HG03196 (cell line): Measurements from ENCODE around the gene CSRNP2.
A peak's percentile ranks its signal among the peaks of the same experiment; 100 is the strongest.

ENCODE experiments used
- ATAC-seq: cut with Tn5 transposase; IDR thresholded peaks from one replicate; pipeline ENCODE4 v1.9.1; 2021; ENCODE audit not compliant: unreplicated experiment

The CSRNP2 gene, protein sequence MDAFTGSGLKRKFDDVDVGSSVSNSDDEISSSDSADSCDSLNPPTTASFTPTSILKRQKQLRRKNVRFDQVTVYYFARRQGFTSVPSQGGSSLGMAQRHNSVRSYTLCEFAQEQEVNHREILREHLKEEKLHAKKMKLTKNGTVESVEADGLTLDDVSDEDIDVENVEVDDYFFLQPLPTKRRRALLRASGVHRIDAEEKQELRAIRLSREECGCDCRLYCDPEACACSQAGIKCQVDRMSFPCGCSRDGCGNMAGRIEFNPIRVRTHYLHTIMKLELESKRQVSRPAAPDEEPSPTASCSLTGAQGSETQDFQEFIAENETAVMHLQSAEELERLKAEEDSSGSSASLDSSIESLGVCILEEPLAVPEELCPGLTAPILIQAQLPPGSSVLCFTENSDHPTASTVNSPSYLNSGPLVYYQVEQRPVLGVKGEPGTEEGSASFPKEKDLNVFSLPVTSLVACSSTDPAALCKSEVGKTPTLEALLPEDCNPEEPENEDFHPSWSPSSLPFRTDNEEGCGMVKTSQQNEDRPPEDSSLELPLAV

DNA sequence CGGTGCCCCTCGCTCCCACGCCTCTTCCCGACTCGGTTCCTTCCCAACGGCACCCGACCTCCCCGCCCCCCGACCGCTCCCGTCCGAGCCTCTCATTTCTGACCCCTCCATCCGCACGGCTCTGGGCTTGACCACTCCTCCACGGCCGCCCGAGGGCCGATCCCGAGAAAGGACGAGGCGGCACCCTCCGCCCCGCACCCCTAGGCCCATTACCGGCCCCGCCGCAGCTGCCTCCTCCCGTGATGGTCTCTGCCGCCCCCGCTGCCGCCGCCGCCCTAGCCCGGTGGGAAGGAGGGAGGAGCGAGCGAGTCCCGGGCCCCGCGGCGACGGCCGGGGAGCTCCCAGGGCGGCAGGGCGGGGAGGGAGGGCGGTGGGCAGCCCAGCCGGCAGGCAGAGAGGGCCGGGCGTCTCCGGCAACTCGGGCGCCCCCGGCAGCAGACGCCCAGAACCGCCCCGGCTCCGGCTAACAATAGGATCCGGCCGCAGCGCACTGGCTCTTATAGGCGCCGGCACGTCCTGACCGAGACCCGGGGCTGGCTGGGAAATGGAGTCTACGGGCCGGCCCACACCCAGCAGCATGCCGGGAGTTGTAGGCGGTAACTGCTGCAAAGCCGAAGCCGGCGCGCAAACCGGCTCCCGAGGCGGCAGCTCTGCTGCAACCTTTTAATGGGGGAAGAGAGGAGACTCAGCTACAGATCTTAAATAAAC, at the start of gene CSRNP2:
Gene CSRNP2, minus strand, starts transcription at position 471 of the 708 bp plus-strand sequence. CDS start 7,035 bp downstream, outside the sequence.
- peak; percentile 98 for ATAC-seq

DNA sequence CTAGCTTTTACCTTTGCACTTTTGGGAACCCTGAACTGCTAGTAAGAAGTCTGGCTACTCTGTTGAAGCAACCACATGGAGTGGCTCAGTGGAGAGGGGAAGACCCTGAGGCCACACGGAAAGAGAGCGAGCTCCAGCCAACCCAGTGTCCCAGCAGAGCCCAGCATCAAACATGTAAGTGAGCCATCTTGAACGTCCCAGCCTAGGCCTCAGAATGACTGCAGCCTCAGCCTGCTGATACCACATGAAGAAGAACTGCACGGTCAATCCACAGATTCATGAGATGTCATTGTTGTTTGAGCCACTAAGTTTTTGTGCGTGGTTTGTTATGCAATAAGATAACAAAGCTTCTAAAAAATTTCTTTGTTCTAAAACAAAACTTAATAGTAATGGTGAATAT, 49.3 kb upstream of the CSRNP2 start:
- no peak for ATAC-seq

DNA sequence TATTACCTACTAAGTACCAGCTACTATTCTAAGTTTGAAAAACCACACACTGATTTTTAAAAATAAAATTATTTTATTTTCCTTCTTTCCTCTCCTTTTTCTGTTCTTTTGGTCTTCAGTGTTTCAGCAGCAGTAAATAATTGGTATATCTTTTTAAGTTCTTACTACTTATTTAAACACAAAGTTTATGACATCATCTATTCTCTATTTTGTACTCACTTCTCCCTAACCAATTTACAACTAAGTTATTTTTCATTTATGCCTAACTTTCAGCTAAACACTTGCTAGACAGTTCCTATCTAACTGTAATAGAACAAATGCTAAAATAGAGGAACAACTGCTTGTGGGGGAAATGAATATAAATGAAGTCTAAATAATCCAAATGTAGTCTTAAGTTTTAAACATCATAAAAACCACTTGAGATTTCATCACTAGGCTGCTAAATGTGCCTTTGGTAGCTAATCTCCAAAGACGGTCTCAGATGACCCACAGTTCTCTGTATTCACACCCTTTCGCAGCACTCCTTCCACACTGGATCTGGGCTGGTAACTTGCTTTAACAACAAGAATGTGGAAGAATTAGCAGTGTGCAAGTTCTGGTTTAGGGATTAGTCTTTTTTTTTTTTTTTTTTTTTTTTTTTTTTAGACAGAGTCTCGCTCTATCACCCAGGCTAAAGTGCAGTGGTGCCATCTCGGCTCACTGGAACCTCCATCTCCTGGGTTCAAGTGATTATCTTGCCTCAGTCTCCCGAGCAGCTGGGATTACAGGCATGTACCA, 48.5 kb upstream of the CSRNP2 start:
- no peak for ATAC-seq

GRCh38 chr12:51128919-51129318, 45.5 kb upstream of the CSRNP2 start:
- no peak for ATAC-seq

- no peak for ATAC-seq
Measured at GRCh38 chr12:51127050-51127729, 43.8 kb upstream of the CSRNP2 start.

DNA sequence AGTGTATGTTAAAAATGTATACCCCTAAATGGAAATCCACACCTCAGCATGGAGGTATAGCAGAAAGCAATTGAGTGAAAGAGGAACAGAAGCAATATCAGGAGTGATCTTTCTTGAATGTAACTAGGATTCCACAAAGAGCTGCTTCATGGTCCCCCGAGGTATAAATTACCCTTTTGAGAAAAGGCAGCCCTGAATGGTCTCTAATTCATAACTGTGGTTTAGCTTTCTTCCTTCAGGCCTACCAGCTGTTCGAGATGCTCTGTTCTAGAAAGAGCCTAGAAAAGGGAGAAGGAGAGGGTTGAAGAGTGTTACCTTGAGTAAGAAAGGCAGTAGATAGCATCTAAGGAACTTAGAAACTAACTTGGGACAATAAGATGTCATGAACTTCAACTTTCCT, 42.9 kb upstream of the CSRNP2 start:
- ATAC-seq, result no peak

DNA sequence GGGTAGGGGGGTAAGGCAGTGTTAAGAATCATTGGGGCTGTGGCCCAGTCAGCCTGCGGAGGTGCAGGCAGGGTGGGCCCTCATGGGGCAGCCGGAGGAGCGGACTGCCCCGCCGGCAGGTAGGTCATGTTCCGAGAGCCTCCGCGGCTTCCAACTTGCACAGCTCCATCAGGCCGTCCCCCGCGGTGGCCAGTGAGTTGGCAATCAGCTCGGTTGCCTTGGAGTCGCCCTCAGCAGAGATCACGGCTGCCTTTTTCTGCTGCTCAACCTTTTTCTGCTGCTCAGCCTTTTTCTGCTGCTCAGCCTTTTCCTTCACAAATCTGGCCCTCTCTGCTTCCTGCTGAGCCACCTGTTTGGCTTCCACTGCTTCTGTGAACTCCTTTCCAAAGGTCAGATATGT, 41.1 kb upstream of the CSRNP2 start:
- ATAC-seq, result no peak

DNA sequence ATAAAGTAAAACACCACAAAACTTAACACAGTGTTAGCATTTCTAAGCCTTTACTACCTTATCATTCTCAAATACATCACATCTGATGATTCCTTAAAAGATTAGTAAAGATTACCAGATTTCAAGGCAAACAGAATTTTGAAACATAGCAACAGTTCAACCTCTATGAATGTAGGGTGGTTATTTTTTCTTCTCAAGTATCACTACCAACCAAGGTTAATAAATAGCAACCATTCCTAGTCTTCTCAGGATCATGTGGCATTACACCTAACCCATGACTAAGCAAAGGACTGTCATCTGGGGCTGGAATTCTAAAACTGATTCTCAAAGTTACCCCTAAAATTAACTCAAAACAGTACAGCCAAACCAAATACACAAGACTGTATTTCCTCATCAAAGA, 39.4 kb upstream of the CSRNP2 start:
- no peak for ATAC-seq

DNA sequence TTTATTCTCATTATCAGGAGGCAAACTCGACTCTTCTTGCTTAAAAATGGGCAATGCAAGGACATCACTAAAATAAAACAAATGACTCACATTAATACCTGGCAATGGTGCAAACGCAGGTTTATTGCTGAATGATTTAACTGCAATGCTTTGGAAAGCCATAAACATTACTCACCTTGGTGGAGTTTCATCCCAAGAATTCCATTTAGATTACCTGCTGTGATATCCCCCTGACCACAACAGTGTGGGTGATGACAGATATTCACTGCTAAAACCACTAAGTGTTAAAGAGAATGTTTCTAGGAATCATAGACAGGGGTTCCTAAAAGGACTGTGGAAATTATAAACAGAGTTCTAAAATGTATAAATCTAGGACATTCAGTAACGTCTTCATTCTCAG, 35.3 kb upstream of the CSRNP2 start:
- no peak for ATAC-seq

DNA sequence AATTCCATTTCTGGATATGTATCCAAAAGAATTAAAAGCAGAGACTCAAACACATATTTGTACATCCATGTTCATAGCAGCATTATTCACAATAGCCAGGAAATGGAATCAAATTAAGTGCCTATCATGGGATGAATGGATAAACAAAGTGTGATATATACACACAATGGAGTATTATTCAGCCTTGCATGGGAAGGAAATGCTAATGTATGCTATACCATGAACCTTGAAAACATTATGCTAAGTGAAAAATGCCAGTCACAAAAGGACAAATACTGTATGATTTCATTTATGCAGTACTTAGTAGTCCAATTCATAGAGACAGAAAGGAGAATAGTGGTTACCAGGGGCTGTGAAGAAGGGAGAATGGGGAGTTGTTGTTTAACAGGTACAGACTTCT, 32.1 kb upstream of the CSRNP2 start:
- ATAC-seq, result no peak

GRCh38 chr12:51108136-51108535, 24.7 kb upstream of the CSRNP2 start:
- ATAC-seq, result no peak

GRCh38 chr12:51103977-51104376, 20.6 kb upstream of the CSRNP2 start:
- ATAC-seq, result no peak

DNA sequence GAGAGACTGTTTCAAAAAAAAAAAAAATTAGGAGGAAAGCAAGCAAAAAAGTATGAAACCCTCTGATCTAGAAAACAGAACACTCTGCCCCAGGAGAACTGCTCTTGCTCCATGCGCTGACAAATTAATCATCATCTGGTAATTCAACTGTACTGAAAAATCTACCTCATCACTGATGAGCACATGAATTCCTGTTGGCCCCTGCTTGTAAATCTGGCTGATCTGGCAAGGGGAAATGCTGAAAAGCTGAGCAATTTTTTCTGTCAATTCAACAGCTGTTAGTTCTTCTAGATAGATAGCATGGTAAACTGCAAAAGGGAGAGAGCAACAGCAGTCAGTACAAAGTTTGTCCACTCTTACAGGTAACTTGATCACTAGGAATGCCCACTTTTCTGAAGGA, 15.2 kb upstream of the CSRNP2 start:
- no peak for ATAC-seq

DNA sequence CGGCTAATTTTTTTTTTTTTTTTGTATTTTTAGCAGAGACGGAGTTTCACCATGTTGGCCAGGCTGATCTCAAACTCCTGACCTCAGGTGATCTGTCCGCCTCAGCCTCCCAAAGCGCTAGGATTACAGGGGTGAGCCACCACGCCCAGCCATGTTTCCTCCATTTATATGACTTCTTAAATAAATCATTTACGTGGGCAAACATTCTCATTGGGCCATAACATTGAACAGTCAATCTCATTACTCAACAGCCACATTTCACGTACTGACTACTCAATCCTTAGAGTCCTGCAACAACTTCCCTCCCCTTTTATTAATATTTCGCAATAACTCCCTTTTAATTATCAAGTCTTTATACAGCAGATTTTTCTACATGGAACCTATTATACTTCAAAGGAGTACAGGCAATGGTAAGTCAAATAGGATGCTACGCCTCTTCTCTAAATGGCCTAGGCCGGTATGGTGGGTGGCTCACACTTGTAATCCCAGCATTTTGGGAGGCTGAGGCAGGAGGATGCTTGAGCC, 7.4 kb upstream of the CSRNP2 start:
- no peak for ATAC-seq

GRCh38 chr12:51087818-51088217, 4.4 kb upstream of the CSRNP2 start:
- no peak for ATAC-seq

GRCh38 chr12:51086933-51087332, 3.5 kb upstream of the CSRNP2 start:
- no peak for ATAC-seq

- no peak for ATAC-seq
Measured at GRCh38 chr12:51085757-51086156, 2.4 kb upstream of the CSRNP2 start.

DNA sequence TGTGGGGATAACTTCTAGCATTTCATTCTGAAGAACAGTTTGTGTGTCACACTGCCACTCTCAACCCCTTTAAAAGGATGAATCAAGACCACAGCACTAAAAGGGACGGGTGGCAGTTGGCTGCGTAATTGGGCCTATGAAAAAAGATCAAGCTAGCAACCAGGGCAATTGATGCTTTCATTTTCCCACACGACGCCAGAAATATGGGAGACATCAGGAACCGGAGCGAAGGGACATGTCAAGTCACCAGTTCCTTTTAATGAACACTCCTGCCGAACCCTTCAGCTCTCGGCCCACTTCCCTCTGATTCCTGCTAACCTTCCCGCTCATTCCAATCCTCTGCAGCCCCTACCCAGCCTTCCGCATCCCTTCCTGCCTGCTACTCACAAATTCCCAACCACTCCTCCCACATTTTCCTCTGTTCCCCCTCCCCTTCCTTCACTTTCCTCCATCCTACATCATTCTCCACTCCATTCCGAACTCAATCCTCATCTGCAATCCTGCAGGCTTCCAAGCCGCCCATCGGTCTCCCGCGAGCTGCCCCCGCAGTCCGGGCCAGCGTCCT, 753 bp downstream of the CSRNP2 start:
- no peak for ATAC-seq

DNA sequence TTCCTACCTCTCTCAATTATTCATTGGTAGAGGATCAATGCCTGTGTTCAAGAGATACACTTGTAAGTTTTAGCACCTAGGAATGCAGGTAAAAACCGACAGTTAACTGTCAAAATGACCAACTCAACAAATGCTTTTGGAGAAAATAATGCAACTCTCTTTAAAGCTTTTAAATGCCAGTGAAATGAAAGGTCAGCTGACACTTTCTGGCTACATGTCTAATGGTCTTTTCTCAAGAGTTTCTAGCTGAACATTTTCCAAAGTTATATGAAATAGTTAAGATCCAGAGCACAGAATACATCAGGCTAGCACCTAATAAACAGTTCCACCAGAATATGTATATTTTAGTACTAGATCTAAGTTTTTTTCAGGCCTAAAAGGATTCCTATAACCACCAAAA, 2.0 kb downstream of the CSRNP2 start:
- ATAC-seq, result no peak

- no peak for ATAC-seq
Measured at GRCh38 chr12:51080136-51080535, 3.3 kb downstream of the CSRNP2 start.
